ENCODE results near the gene MATN3.
A peak's percentile ranks its signal among the peaks of the same experiment; 100 is the strongest.
"Not testable (repeated sequence)": the region's sequence is repeated elsewhere in the genome, so short reads cannot be mapped to it uniquely, and the experiment has no call there.

Gene MATN3

GRCh38 chr2:20012282-20013125, at the start of gene MATN3:
MATN3 (minus strand) TSS chr2:20012668; CDS start chr2:20012631, 37 bp downstream.
- no peak for DNase-seq (ENCODE audit: extremely low read depth in 1 of 2, low read depth in 1 of 2)

GRCh38 chr2:20061940-20062339, 49.5 kb upstream of the MATN3 start:
- DNase-seq (ENCODE audit: extremely low read depth in 1 of 2, low read depth in 1 of 2): no peak

- DNase-seq (ENCODE audit: extremely low read depth in 1 of 2, low read depth in 1 of 2): no peak
These were observed 49.0 kb upstream of the MATN3 start for GRCh38 chr2:20061476-20061875.

GRCh38 chr2:20060106-20060505, 47.6 kb upstream of the MATN3 start:
- no peak for DNase-seq (ENCODE audit: extremely low read depth in 1 of 2, low read depth in 1 of 2)

- DNase-seq (ENCODE audit: extremely low read depth in 1 of 2, low read depth in 1 of 2): no peak
These were observed 44.8 kb upstream of the MATN3 start for GRCh38 chr2:20057268-20057667.

GRCh38 chr2:20054931-20055330, 42.5 kb upstream of the MATN3 start:
- DNase-seq (ENCODE audit: extremely low read depth in 1 of 2, low read depth in 1 of 2): no peak

GRCh38 chr2:20054119-20054518, 41.7 kb upstream of the MATN3 start:
- no peak for DNase-seq (ENCODE audit: extremely low read depth in 1 of 2, low read depth in 1 of 2)

- DNase-seq (ENCODE audit: extremely low read depth in 1 of 2, low read depth in 1 of 2): no peak
These were observed 40.4 kb upstream of the MATN3 start for GRCh38 chr2:20052861-20053281.

GRCh38 chr2:20052229-20052851, 39.9 kb upstream of the MATN3 start:
- no peak for DNase-seq (ENCODE audit: extremely low read depth in 1 of 2, low read depth in 1 of 2)

GRCh38 chr2:20051532-20052228, 39.2 kb upstream of the MATN3 start, which contains the start of gene LAPTM4A:
LAPTM4A (minus strand) TSS chr2:20051628; CDS start chr2:20051520, 108 bp downstream.
- DNase-seq (ENCODE audit: extremely low read depth in 1 of 2, low read depth in 1 of 2): peak; percentile 93

GRCh38 chr2:20050646-20051531, 38.4 kb upstream of the MATN3 start:
- DNase-seq (ENCODE audit: extremely low read depth in 1 of 2, low read depth in 1 of 2): peak in 1 of 2 donors; percentile 8

GRCh38 chr2:20050104-20050645, 37.7 kb upstream of the MATN3 start:
- DNase-seq (ENCODE audit: extremely low read depth in 1 of 2, low read depth in 1 of 2): no peak

- no peak for DNase-seq (ENCODE audit: extremely low read depth in 1 of 2, low read depth in 1 of 2)
These were observed 37.2 kb upstream of the MATN3 start for GRCh38 chr2:20049637-20050036.

- DNase-seq (ENCODE audit: extremely low read depth in 1 of 2, low read depth in 1 of 2): no peak
These were observed 36.3 kb upstream of the MATN3 start for GRCh38 chr2:20048488-20049448.

- not testable (repeated sequence) for DNase-seq (ENCODE audit: extremely low read depth in 1 of 2, low read depth in 1 of 2)
These were observed 33.3 kb upstream of the MATN3 start for GRCh38 chr2:20045712-20046292.

GRCh38 chr2:20044778-20045177, 32.3 kb upstream of the MATN3 start:
- no peak for DNase-seq (ENCODE audit: extremely low read depth in 1 of 2, low read depth in 1 of 2)

GRCh38 chr2:20042531-20042930, 30.1 kb upstream of the MATN3 start:
- DNase-seq (ENCODE audit: extremely low read depth in 1 of 2, low read depth in 1 of 2): no peak

GRCh38 chr2:20040489-20041172, 28.2 kb upstream of the MATN3 start:
- no peak for DNase-seq (ENCODE audit: extremely low read depth in 1 of 2, low read depth in 1 of 2)
